SK-N-SH (cell line): ENCODE measurements around the gene ZDHHC5. TPM values are rescaled to one million over a fixed set of nuclear protein-coding genes. Genes with fewer than 3 reads are reported as not detected.

Source experiments
- CTCF ChIA-PET: fragments of 300-600, 350-600 bp; formaldehyde crosslinking; extraction: SDS; loops from one replicate; lab custom pipeline; 2021; lab: Yijun Ruan, JAX
- POLR2A ChIA-PET: fragments of 350-600 bp; sonication (Branson Sonifier 250); formaldehyde crosslinking; extraction: SDS; loops from one replicate; lab custom pipeline; 2020; ENCODE audit warnings: antibody characterized with exemption, inconsistent platforms; lab: Yijun Ruan, JAX
- DNase-seq: peaks from one replicate; pipeline ENCODE4 v3.0.0; 2012
- H2AFZ ChIP-seq: fragments of 200-600 bp; sonication (generic); 2 replicates; pipeline ENCODE4 v1.8.1; 2016; ENCODE audit warnings: antibody characterized with exemption, mild to moderate bottlenecking, low read depth
- H3F3A ChIP-seq: fragments of 200-600 bp; sonication (generic); replicated peaks from 2 replicates; pipeline ENCODE3; 2016; ENCODE audit warnings: antibody characterized with exemption, mild to moderate bottlenecking; ENCODE audit not compliant: insufficient read depth
- H3K27ac ChIP-seq, 2 experiments: fragments of 200-500 bp in 1 of 2; fragments of 200-600 bp in 1 of 2; sonication (Bioruptor generic) in 1 of 2; sonication (generic), shearing (Covaris generic) in 1 of 2; 2 replicates each; pipeline versions ENCODE4 v1.5.1 to v1.6.1; 2014 to 2016; ENCODE audit warnings: low read depth in 2 of 2, inconsistent platforms in 1 of 2, low read length in 1 of 2, mild to moderate bottlenecking in 1 of 2, mixed read lengths in 1 of 2
- H3K27me3 ChIP-seq: fragments of 200-600 bp; sonication (generic), shearing (Covaris generic); 2 replicates; pipeline ENCODE4 v1.6.1; 2016; ENCODE audit warnings: mixed run types; ENCODE audit not compliant: insufficient read depth
- H3K36me3 ChIP-seq, 2 experiments: fragments of 200-500 bp in 1 of 2; fragments of 200-600 bp in 1 of 2; sonication (Bioruptor generic) in 1 of 2; sonication (generic) in 1 of 2; replicated peaks in 1 of 2; 2 replicates each; pipeline versions ENCODE3 to v1.5.1; 2014 to 2016; ENCODE audit warnings: low read length in 1 of 2, mild to moderate bottlenecking in 1 of 2; ENCODE audit not compliant: insufficient read depth in 2 of 2, control insufficient read depth in 1 of 2
- H3K4me1 ChIP-seq, 2 experiments: fragments of 200-500 bp in 1 of 2; fragments of 200-600 bp in 1 of 2; sonication (Bioruptor generic) in 1 of 2; sonication (generic), shearing (Covaris generic) in 1 of 2; 2 replicates each; pipeline versions ENCODE4 v1.5.1 to v1.6.1; 2014 to 2016; ENCODE audit warnings: low read depth in 1 of 2, low read length in 1 of 2, mixed run types in 1 of 2; ENCODE audit not compliant: insufficient read depth in 2 of 2, control insufficient read depth in 1 of 2
- H3K4me2 ChIP-seq: fragments of 200-600 bp; sonication (generic), shearing (Covaris generic); 2 replicates; pipeline ENCODE4 v1.6.1; 2017; ENCODE audit warnings: mixed run types
- H3K4me3 ChIP-seq, 2 experiments: fragments of 200-500 bp in 1 of 2; fragments of 200-600 bp in 1 of 2; sonication (Bioruptor generic) in 1 of 2; sonication (generic), shearing (Covaris generic) in 1 of 2; 2 replicates each; pipeline versions ENCODE4 v1.5.1 to v1.8.1; 2014 to 2016; ENCODE audit warnings: low read depth in 2 of 2, inconsistent platforms in 1 of 2, low read length in 1 of 2, mild to moderate bottlenecking in 1 of 2, mixed read lengths in 1 of 2, moderate library complexity in 1 of 2
- H3K79me2 ChIP-seq: fragments of 200-600 bp; sonication (generic); 2 replicates; pipeline ENCODE4 v1.8.1; 2017; ENCODE audit warnings: mild to moderate bottlenecking; ENCODE audit not compliant: insufficient read depth
- H3K9ac ChIP-seq: fragments of 200-600 bp; sonication (generic); 2 replicates; pipeline ENCODE4 v1.6.1; 2017; ENCODE audit warnings: mixed run types
- H3K9me2 ChIP-seq: fragments of 200-600 bp; sonication (generic); 2 replicates; pipeline ENCODE4 v1.6.1; 2017; ENCODE audit warnings: mixed run types
- H3K9me3 ChIP-seq: fragments of 200-600 bp; sonication (generic); 2 replicates; pipeline ENCODE4 v1.6.1; 2017; ENCODE audit warnings: mixed run types, mild to moderate bottlenecking, moderate library complexity
- H4K20me1 ChIP-seq: fragments of 200-600 bp; sonication (generic); 2 replicates; pipeline ENCODE4 v1.6.1; 2017; ENCODE audit warnings: mild to moderate bottlenecking, mixed run types; ENCODE audit not compliant: insufficient read depth
- CTCF ChIP-seq: fragments of 200-600 bp; sonication (generic); IDR thresholded peaks from 2 replicates; pipeline ENCODE4 v1.6.1; 2017; ENCODE audit warnings: antibody characterized with exemption, mild to moderate bottlenecking, moderate library complexity
- ELF1 ChIP-seq: IDR thresholded peaks from 2 replicates; pipeline ENCODE4 v1.4.0; 2012
- IRF3 ChIP-seq: fragments of 150-350 bp; IDR thresholded peaks from 2 replicates; pipeline ENCODE4 v1.6.1; 2016; ENCODE audit warnings: mild to moderate bottlenecking, low read depth, low read length
- JUND ChIP-seq: IDR thresholded peaks from 2 replicates; pipeline ENCODE4 v1.4.0; 2012
- MAX ChIP-seq: IDR thresholded peaks from 2 replicates; pipeline ENCODE4 v1.4.0; 2012; ENCODE audit warnings: low read depth
- MXI1 ChIP-seq: IDR thresholded peaks from 2 replicates; pipeline ENCODE4 v1.6.1; 2012; ENCODE audit warnings: mild to moderate bottlenecking, low read depth, low read length, improper control_type of control experiment
- NFIC ChIP-seq: IDR thresholded peaks from 2 replicates; pipeline ENCODE4 v1.4.0; 2012; ENCODE audit warnings: borderline replicate concordance
- PBX3 ChIP-seq: IDR thresholded peaks from 2 replicates; pipeline ENCODE4; 2012
- RCOR1 ChIP-seq: fragments of 150-350 bp; IDR thresholded peaks from 2 replicates; pipeline ENCODE4 v1.6.1; 2017; ENCODE audit warnings: antibody characterized with exemption, low read length
- REST ChIP-seq: IDR thresholded peaks from 2 replicates; pipeline ENCODE4 v1.6.1; 2012; ENCODE audit warnings: mild to moderate bottlenecking, low read depth, low read length, moderate library complexity
- RFX5 ChIP-seq: IDR thresholded peaks from 2 replicates; pipeline ENCODE4 v1.6.1; 2012; ENCODE audit warnings: mild to moderate bottlenecking, improper control_type of control experiment, low read length
- RXRA ChIP-seq: IDR thresholded peaks from 2 replicates; pipeline ENCODE4 v1.4.0; 2012; ENCODE audit warnings: low read depth, mild to moderate bottlenecking, borderline replicate concordance
- SIN3A ChIP-seq: IDR thresholded peaks from 2 replicates; pipeline ENCODE4 v1.6.1; 2012; ENCODE audit warnings: low read depth, mild to moderate bottlenecking, low read length, moderate library complexity, borderline replicate concordance
- TCF12 ChIP-seq: IDR thresholded peaks from 2 replicates; pipeline ENCODE4 v1.4.0; 2012
- TEAD4 ChIP-seq: IDR thresholded peaks from 2 replicates; pipeline ENCODE4 v1.4.0; 2012; ENCODE audit warnings: mild to moderate bottlenecking, borderline replicate concordance; ENCODE audit not compliant: insufficient read depth
- WGBS: methylation state at CpG from one replicate; pipeline ENCODE4 v1.1.6; 2017; ENCODE audit warnings: low lambda C conversion rate; 5-methylcytosine and 5-hydroxymethylcytosine counted together
- polyA plus RNA-seq, 3 experiments: library from polyadenylated mRNA; depleted of rRNA; stranded (reverse); fragments of >200 nt; gene quantifications; 2 replicates each; pipeline ENCODE4 v1.2.3, GENCODE V29; 2012

ZDHHC5 gene
- polyA plus RNA-seq, 1 of the 3 experiments (the other 2 are of a cell fraction): 46.6 TPM

GRCh38 chr11:57648801-57649735 is 18.8 kb upstream of the ZDHHC5 start:
- Histone ChIP-seq H2AFZ (no peak overlapping the region), H3K4me1 (peaks cover 16 to 35% of the 10 kb centered on the region in 2 experiments; a peak in 3 of 4 replicates), H3K36me3 (peaks cover 0 to 4% of the 10 kb centered on the region in 2 experiments), H3K9ac (peak overlapping the region; percentile 51), H3F3A (peaks cover 16% of the 10 kb centered on the region), H4K20me1 (peaks cover 27% of the 10 kb centered on the region), H3K4me3 (peak overlapping the region; percentile 68 to 69), H3K9me2 (no peaks in the 10 kb centered on the region), H3K27me3 (no peaks in the 10 kb centered on the region), H3K27ac (peak overlapping the region; percentile 4 to 71; a peak in 1 of 4 replicates), H3K9me3 (no peaks in the 10 kb centered on the region), H3K4me2 (peak overlapping the region; percentile 99), H3K79me2 (0 out of 2 replicates have a peak, but pooled peaks cover under 1% of the 10 kb centered on the region)
- no peak for TF ChIP-seq RXRA
- TF ChIP-seq PBX3: 0 out of 2 replicates have a peak, but pooled peaks have one; percentile 1
- TF ChIP-seq ELF1: 0 out of 2 replicates have a peak, but pooled peaks have one; percentile 21
- no peak for TF ChIP-seq TEAD4
- no peak for TF ChIP-seq RFX5
- TF ChIP-seq MXI1: 0 out of 2 replicates have a peak, but pooled peaks have one; percentile 41
- no peak for TF ChIP-seq REST
- no peak for TF ChIP-seq MAX
- TF ChIP-seq IRF3: no peak
- TF ChIP-seq NFIC: no peak
- no peak for TF ChIP-seq RCOR1
- TF ChIP-seq CTCF: no peak
- TF ChIP-seq SIN3A: no peak
- TF ChIP-seq TCF12: no peak
- no peak for TF ChIP-seq JUND
- ChIA-PET POLR2A (interaction anchor here (1.0 kb wide), 2 partner anchors 81 to 93 kb away, joined by 3 to 4 read pairs; partner anchors contain the start of gene UBE2L6), CTCF (interaction anchor here (0.6 to 17.7 kb wide), 9 partner anchors 9 to 192 kb away, joined by 3 to 326 read pairs (median 4); partner anchors contain the start of gene UBE2L6)
- WGBS: 7% methylated on average over 23 of the region's 23 CpGs
- DNase-seq: peak; percentile 57
